GM19455 (cell line): Measurements from ENCODE around the gene DRC7.

Experiments used
- ATAC-seq: cut with Tn5 transposase; IDR thresholded peaks from one replicate; pipeline ENCODE4 v1.9.1; 2021; ENCODE audit not compliant: unreplicated experiment

DRC7 gene

GRCh38 chr16:57690782-57691471, 3.7 kb upstream of the DRC7 start:
- no peak for ATAC-seq

GRCh38 chr16:57692636-57693035, 2.0 kb upstream of the DRC7 start:
- no peak for ATAC-seq

GRCh38 chr16:57693550-57693949, 1.1 kb upstream of the DRC7 start:
- ATAC-seq: no peak

DNA sequence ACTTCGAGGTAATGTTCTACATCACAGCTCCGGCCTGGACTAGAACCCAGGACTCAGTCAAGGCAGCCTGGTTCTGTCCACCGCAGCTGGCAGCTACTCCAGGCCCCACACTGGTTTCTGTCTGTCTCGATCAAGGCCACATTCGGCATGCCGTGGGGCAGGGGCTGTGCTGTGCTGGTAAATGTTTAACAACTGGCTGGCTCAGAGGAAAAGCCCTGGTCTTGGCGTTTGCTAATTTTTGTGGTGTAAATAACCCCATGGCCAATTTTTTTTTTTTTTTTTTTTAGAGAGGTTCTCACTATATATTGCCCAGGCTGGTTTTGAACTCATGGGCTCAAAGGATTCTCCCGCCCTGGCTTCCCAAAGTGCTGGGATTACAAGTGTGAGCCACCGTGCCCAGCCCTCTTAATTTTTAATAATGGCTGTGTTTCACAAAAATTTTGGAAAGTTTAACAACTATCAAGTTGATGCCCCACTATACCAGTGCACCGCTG, 328 bp upstream of the DRC7 start:
- ATAC-seq: no peak

- ATAC-seq: no peak
Measured at GRCh38 chr16:57695680-57696069, 1.1 kb downstream of the DRC7 start.

DNA sequence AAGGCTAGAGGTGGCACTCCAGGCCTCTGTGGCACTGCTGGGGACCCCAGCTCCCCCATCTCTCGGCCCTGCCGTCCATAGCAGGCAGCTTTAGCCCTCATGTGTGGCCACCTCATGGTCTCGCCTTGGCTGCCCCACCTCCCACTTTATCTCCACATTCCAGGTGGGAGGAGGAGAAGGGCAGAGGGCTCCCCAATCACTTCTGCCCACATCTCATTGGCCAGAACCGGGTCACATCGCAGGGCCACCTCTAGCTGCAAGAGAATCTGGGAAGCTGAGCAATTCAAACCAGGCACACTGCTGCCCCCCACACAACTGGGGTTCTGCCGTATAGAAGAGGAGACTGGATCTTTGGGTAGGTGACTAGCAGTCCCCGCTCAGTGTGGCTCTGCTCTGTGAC, 1.6 kb downstream of the DRC7 start:
- ATAC-seq: no peak

GRCh38 chr16:57697896-57698537, 3.4 kb downstream of the DRC7 start:
- no peak for ATAC-seq

- no peak for ATAC-seq
Measured at GRCh38 chr16:57698812-57699405, 4.3 kb downstream of the DRC7 start.

DNA sequence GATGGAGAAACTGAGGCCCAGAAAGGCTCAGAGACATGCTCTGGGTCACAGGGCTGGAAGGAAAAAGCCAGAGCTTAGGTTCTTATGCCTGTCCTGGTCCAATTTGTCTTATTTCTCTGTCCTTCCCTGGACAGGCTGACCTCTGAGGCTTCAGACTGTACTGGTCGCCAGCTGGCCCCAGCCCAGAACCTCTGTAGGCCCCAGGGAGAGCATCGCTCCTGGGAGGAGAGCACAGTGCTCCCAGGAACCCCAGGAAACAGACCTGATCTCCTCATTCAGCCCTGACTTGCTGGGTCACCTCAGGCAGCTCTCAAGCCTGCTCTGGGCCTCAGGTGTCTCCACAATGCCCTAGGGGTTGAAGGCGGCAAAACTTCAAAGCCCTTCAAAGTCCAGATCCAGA, 4.9 kb downstream of the DRC7 start:
- no peak for ATAC-seq

DNA sequence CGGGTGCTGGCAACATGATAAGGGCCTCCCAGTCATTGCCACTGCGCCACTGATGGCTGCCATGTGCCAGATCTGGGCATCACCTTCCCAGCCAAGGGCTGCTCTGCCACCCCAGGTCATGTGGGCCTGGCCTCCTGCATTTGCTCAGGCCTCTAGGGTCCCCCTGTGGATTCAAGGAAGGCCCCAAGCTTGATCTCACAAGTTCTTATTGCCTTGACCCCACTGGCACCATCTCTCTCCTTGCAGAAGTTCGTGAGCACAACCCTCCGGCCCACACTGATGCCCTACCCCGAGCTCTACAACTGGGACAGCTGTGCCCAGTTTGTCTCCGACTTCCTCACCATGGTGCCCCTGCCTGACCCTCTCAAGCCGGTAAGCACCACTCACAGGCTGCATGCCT, 5.3 kb downstream of the DRC7 start:
- ATAC-seq: no peak

DNA sequence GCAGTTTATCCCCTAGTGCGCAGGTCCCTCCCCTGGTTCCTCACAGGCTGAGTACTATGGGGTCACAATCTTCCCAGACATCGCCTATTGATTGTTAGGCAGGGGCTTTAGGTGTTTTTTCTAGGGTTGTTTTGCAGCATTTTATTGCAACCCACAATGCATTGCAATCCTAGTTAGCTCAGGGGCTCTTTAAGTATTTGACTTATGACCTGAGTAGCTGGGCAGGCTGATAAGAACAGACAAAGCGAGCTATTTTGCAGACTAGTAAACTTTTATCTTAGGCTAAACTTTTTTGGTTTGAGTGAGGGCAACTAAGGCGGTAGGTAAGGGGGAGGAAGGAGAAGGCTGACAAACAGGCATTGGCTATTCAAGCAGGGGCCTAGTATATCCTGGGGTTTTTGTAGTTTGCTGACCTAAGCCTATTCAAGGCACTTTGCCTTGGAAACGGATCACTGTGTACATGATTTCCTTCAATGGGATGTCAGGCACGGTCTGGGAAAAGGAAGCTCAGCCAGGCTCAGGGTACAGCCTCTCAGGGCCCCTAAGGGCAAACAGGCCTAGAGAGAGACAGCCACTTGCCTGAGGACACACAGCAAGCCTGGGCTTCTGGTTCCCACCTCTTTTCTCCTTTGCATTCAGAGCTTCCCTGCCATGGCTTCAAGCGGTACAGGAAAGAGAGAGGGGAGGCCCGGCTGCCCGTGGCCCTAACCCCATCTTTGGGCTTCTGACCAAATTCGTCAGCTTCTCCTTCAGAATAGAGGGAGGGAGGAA, 6.4 kb downstream of the DRC7 start:
- ATAC-seq: no peak

GRCh38 chr16:57701759-57702371, 7.3 kb downstream of the DRC7 start:
- ATAC-seq: no peak

GRCh38 chr16:57703416-57704010, 8.9 kb downstream of the DRC7 start:
- ATAC-seq: no peak

GRCh38 chr16:57704011-57704904, 9.7 kb downstream of the DRC7 start:
- ATAC-seq: no peak

GRCh38 chr16:57704905-57705852, 10.6 kb downstream of the DRC7 start:
- no peak for ATAC-seq

DNA sequence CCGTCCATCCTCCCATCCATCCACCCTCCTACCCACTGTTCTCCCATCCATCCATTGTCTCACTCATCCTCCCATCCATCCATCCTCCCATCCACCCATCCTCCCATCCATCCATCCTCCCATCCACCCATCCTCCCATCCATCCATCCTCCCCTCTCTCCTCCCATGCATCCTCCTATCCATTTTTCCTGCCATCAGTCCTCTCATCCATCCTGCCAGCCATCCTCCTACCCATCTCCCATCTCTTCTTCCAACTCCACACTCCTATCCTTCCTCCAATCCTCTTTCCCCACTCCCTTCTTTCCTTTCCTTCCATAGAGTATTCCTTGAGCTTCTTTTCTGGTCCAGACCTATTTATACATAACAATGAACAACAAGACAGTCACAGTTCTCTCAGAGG, 12.1 kb downstream of the DRC7 start:
- ATAC-seq: no peak

GRCh38 chr16:57707331-57707730, 12.7 kb downstream of the DRC7 start:
- no peak for ATAC-seq

GRCh38 chr16:57708168-57708567, 13.6 kb downstream of the DRC7 start:
- no peak for ATAC-seq

DNA sequence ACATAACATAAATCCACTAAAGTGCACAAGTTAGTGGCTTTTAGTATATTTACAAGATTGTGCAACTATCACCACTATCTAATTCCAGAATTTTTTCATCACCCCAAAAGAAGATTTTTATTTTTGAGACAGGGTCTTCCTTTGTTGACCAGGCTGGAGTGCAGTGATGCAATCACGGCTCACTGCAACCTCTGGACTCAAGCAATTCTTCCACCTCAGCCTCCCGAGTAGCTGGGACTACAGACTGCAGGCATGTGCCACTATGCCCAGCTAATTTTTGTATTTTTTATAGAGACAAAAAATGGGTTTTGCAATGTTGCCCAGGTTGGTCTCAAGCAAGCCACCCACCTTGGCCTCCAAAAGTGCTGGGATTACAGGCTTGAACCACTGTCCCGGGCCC, 15.1 kb downstream of the DRC7 start:
- ATAC-seq: no peak
